ENCODE data around the gene MFAP3. TPM values are rescaled to one million over a fixed set of nuclear protein-coding genes. Genes with fewer than 3 reads are reported as not detected.

The MFAP3 gene
- total and polyA plus RNA-seq, 2 donors (not counting 1 experiment from before 2014, with no cell fraction given): 4.8 to 27.1 TPM

DNA sequence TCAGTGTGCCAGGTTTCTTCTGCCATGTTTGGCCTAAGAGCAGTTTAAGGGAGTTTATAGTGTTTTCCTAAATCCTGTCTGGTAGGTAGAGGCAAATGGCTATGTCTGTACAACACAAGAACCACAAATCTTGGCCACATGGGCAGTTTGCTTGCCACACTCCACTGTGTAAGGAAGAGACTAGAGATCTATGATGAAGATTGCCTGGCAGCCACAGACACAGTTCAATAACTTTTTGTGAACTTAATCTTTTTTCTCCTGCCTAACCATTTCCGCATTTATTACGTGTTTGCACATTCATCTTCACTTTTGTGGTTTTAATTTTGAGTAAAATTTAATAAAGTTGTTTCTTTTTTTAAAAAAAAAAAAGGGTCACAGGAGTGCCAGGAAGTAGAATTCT lies 5.8 kb downstream of the MFAP3 start:
- no peak overlapping the region for H3K27ac Mint-ChIP-seq
- Histone ChIP-seq H3K4me2 (replicated peaks; ENCODE audit: low read depth, low read length, poor library complexity, severe bottlenecking) (no peak overlapping the region), H3K4me3 (ENCODE audit: control extremely low read depth in 1 of 5, extremely low read depth in 1 of 5, insufficient read depth in 1 of 5, low read depth in 2 of 5, low read length in 4 of 5) (no peak overlapping the region), H3K36me3 (replicated peaks in 1 of 2; ENCODE audit: control extremely low read depth in 1 of 2, control insufficient read depth in 1 of 2, extremely low read depth in 1 of 2, insufficient read depth in 2 of 2, low read length in 1 of 2) (peaks cover 0 to 11% of the 10 kb centered on the region in 2 experiments), H3K27ac (ENCODE audit: low read length in 2 of 2) (no peak overlapping the region), H3K27me3 (replicated peaks in 1 of 4; ENCODE audit: control extremely low read depth in 1 of 4, control insufficient read depth in 3 of 4, insufficient read depth in 4 of 4, low read length in 3 of 4) (no peaks in the 10 kb centered on the region), H3K9ac (ENCODE audit: low read length) (no peak overlapping the region), H2AFZ (ENCODE audit: insufficient read depth, low read depth, low read length, poor library complexity, severe bottlenecking) (no peak overlapping the region), H4K20me1 (ENCODE audit: control insufficient read depth, insufficient read depth, low read length, poor library complexity, severe bottlenecking) (peaks cover 5% of the 10 kb centered on the region), H3K4me1 (ENCODE audit: control insufficient read depth in 2 of 2, insufficient read depth in 2 of 2, low read length in 2 of 2) (peaks cover under 1 to 3% of the 10 kb centered on the region in 2 donors), H3K79me2 (ENCODE audit: control insufficient read depth, insufficient read depth, low read length) (peaks cover 8% of the 10 kb centered on the region), H3K9me3 (ENCODE audit: control extremely low read depth in 1 of 3, control insufficient read depth in 2 of 3, insufficient read depth in 1 of 3, low read length in 2 of 3) (no peaks in the 10 kb centered on the region)
- no peak overlapping the region for H3K4me3 Mint-ChIP-seq
- no peak for ATAC-seq (ENCODE audit: low read depth)
- ChIA-PET POLR2A (no interaction called here), CTCF (interaction anchor here (1.2 kb wide), 1 partner anchor 28 kb away, joined by 3 read pairs; no protein-coding TSS in a partner anchor)
- TF ChIP-seq, protein P1, sequence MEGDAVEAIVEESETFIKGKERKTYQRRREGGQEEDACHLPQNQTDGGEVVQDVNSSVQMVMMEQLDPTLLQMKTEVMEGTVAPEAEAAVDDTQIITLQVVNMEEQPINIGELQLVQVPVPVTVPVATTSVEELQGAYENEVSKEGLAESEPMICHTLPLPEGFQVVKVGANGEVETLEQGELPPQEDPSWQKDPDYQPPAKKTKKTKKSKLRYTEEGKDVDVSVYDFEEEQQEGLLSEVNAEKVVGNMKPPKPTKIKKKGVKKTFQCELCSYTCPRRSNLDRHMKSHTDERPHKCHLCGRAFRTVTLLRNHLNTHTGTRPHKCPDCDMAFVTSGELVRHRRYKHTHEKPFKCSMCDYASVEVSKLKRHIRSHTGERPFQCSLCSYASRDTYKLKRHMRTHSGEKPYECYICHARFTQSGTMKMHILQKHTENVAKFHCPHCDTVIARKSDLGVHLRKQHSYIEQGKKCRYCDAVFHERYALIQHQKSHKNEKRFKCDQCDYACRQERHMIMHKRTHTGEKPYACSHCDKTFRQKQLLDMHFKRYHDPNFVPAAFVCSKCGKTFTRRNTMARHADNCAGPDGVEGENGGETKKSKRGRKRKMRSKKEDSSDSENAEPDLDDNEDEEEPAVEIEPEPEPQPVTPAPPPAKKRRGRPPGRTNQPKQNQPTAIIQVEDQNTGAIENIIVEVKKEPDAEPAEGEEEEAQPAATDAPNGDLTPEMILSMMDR (IDR thresholded peaks at IDR 0.05): no peak
- TF ChIP-seq EZH2 (IDR thresholded peaks at IDR 0.05; ENCODE audit: borderline replicate concordance, insufficient read depth, low read depth, low read length, poor library complexity, severe bottlenecking): no peak
- intact Hi-C loops (cut with micrococcal nuclease): no loop called here
- H3K4me1 Mint-ChIP-seq: peaks cover 33% of the 10 kb centered on the region
- no peaks in the 10 kb centered on the region for H3K27me3 Mint-ChIP-seq
- WGBS (ENCODE audit: insufficient coverage): no CpG with 5 or more reads among the region's 2 CpGs
- no peaks in the 10 kb centered on the region for H3K9me3 Mint-ChIP-seq (ENCODE audit: insufficient read depth)
- no peak for DNase-seq

DNA sequence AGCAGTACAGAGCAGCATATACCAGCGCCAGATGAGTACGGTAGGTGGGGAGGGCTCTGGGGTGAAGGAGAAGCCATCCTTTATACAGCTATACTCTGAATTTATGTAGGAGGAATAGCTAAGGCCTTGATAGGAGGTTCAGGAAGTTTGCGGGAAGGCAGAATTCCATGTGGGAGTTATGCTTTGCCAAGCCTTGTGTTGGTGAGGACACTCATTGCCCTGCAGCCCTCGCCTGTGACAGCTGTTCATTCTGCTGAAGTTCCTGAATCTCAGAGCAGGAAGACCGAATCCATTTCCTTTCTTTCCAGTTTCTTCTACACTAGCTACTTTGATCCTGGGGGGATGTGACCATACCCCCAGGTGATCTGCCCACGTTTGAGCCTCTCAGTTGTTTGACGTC lies 7.7 kb downstream of the MFAP3 start:
- Histone ChIP-seq H3K36me3 (replicated peaks in 1 of 2; ENCODE audit: control extremely low read depth in 1 of 2, control insufficient read depth in 1 of 2, extremely low read depth in 1 of 2, insufficient read depth in 2 of 2, low read length in 1 of 2) (peaks cover 0 to 20% of the 10 kb centered on the region in 2 experiments), H3K9ac (ENCODE audit: low read length) (no peak overlapping the region), H3K79me2 (ENCODE audit: control insufficient read depth, insufficient read depth, low read length) (peaks cover 2% of the 10 kb centered on the region), H3K4me1 (ENCODE audit: control insufficient read depth in 2 of 2, insufficient read depth in 2 of 2, low read length in 2 of 2) (no peaks in the 10 kb centered on the region), H3K9me3 (ENCODE audit: control extremely low read depth in 1 of 3, control insufficient read depth in 2 of 3, insufficient read depth in 1 of 3, low read length in 2 of 3) (no peaks in the 10 kb centered on the region), H2AFZ (ENCODE audit: insufficient read depth, low read depth, low read length, poor library complexity, severe bottlenecking) (no peak overlapping the region), H3K4me3 (ENCODE audit: control extremely low read depth in 1 of 5, extremely low read depth in 1 of 5, insufficient read depth in 1 of 5, low read depth in 2 of 5, low read length in 4 of 5) (no peak overlapping the region), H3K27ac (ENCODE audit: low read length in 2 of 2) (no peak overlapping the region), H3K4me2 (replicated peaks; ENCODE audit: low read depth, low read length, poor library complexity, severe bottlenecking) (no peak overlapping the region), H4K20me1 (ENCODE audit: control insufficient read depth, insufficient read depth, low read length, poor library complexity, severe bottlenecking) (peaks cover 5% of the 10 kb centered on the region), H3K27me3 (replicated peaks in 1 of 4; ENCODE audit: control extremely low read depth in 1 of 4, control insufficient read depth in 3 of 4, insufficient read depth in 4 of 4, low read length in 3 of 4) (no peaks in the 10 kb centered on the region)
- TF ChIP-seq, protein P1 (IDR thresholded peaks at IDR 0.05): no peak
- TF ChIP-seq EZH2 (IDR thresholded peaks at IDR 0.05; ENCODE audit: borderline replicate concordance, insufficient read depth, low read depth, low read length, poor library complexity, severe bottlenecking): no peak
- DNase-seq: no peak
- H3K4me1 Mint-ChIP-seq: peaks cover 22% of the 10 kb centered on the region
- H3K9me3 Mint-ChIP-seq (ENCODE audit: insufficient read depth): no peaks in the 10 kb centered on the region
- ATAC-seq (ENCODE audit: low read depth): no peak
- WGBS (ENCODE audit: insufficient coverage): 98% methylated on average over 5 of the region's 7 CpGs
- POLR2A ChIA-PET: no interaction called here
- no peak overlapping the region for H3K27ac Mint-ChIP-seq
- intact Hi-C loops (cut with micrococcal nuclease): no loop called here
- H3K27me3 Mint-ChIP-seq: no peaks in the 10 kb centered on the region
- CTCF ChIA-PET: interaction anchor here (0.7 to 1.1 kb wide), 2 partner anchors 9 to 26 kb away, joined by 3 read pairs; no protein-coding TSS in a partner anchor
- no peak overlapping the region for H3K4me3 Mint-ChIP-seq
